Measurements from ENCODE around the gene FSTL1. TPM values are rescaled to one million over a fixed set of nuclear protein-coding genes. Genes with fewer than 3 reads are reported as not detected.

The FSTL1 gene
- total RNA-seq, 2 experiments from 2014 or later = 0.03 TPM; not detected in 1

GRCh38 chr3:120469882-120470301, 19.1 kb upstream of the FSTL1 start:
- peaks cover 0 to 9% of the 10 kb centered on the region in 2 experiments for H3K27me3 ChIP-seq (ENCODE audit: control insufficient read depth in 1 of 2, insufficient read depth in 2 of 2, low read length in 2 of 2)
- no peak overlapping the region for H3K27ac ChIP-seq (ENCODE audit: low read depth in 1 of 2, low read length in 2 of 2)
- no peaks in the 10 kb centered on the region for H3K4me1 Mint-ChIP-seq (ENCODE audit: low read depth)
- H3K27me3 Mint-ChIP-seq = peaks cover 28% of the 10 kb centered on the region
- no peak for ATAC-seq (ENCODE audit: poor library complexity)
- H3K4me1 ChIP-seq (ENCODE audit: insufficient read depth, low read length) = no peaks in the 10 kb centered on the region
- no peaks in the 10 kb centered on the region for H3K9me3 ChIP-seq (ENCODE audit: control insufficient read depth in 1 of 2, insufficient read depth in 1 of 2, low read length in 2 of 2)
- H3K4me3 Mint-ChIP-seq = no peak overlapping the region
- no peak overlapping the region for H3K27ac Mint-ChIP-seq
- ChIA-PET POLR2A (no interaction called here), CTCF (no interaction called here)
- TF ChIP-seq CTCF (IDR thresholded peaks at IDR 0.05) = no peak
- H3K4me3 ChIP-seq (ENCODE audit: low read length) = no peak overlapping the region
- DNase-seq = no peak
- H3K36me3 Mint-ChIP-seq (ENCODE audit: low read depth) = no peaks in the 10 kb centered on the region
- no peaks in the 10 kb centered on the region for H3K36me3 ChIP-seq (ENCODE audit: insufficient read depth, low read length)
- intact Hi-C loops (cut with DNase I, micrococcal nuclease) = no loop called here
- no peaks in the 10 kb centered on the region for H3K9me3 Mint-ChIP-seq

GRCh38 chr3:120469440-120469839, 18.6 kb upstream of the FSTL1 start:
- no peaks in the 10 kb centered on the region for H3K36me3 ChIP-seq (ENCODE audit: insufficient read depth, low read length)
- H3K4me1 ChIP-seq (ENCODE audit: insufficient read depth, low read length) = no peaks in the 10 kb centered on the region
- intact Hi-C loops (cut with DNase I, micrococcal nuclease) = no loop called here
- ChIA-PET POLR2A (no interaction called here), CTCF (no interaction called here)
- no peak overlapping the region for H3K4me3 ChIP-seq (ENCODE audit: low read length)
- ATAC-seq (ENCODE audit: poor library complexity) (no peak), DNase-seq (no peak)
- H3K27ac Mint-ChIP-seq = no peak overlapping the region
- no peak for TF ChIP-seq CTCF (IDR thresholded peaks at IDR 0.05)
- no peak overlapping the region for H3K4me3 Mint-ChIP-seq
- H3K4me1 Mint-ChIP-seq (ENCODE audit: low read depth) = no peaks in the 10 kb centered on the region
- H3K27ac ChIP-seq (ENCODE audit: low read depth in 1 of 2, low read length in 2 of 2) = no peak overlapping the region
- H3K9me3 Mint-ChIP-seq = no peaks in the 10 kb centered on the region
- H3K36me3 Mint-ChIP-seq (ENCODE audit: low read depth) = no peaks in the 10 kb centered on the region
- H3K9me3 ChIP-seq (ENCODE audit: control insufficient read depth in 1 of 2, insufficient read depth in 1 of 2, low read length in 2 of 2) = no peaks in the 10 kb centered on the region
- peaks cover 0 to 9% of the 10 kb centered on the region in 2 experiments for H3K27me3 ChIP-seq (ENCODE audit: control insufficient read depth in 1 of 2, insufficient read depth in 2 of 2, low read length in 2 of 2)
- peaks cover 23% of the 10 kb centered on the region for H3K27me3 Mint-ChIP-seq

GRCh38 chr3:120468635-120469295, 18.0 kb upstream of the FSTL1 start:
- H3K27ac ChIP-seq (ENCODE audit: low read depth in 1 of 2, low read length in 2 of 2) = no peak overlapping the region
- CTCF ChIA-PET = no interaction called here
- no peaks in the 10 kb centered on the region for H3K4me1 ChIP-seq (ENCODE audit: insufficient read depth, low read length)
- H3K4me3 ChIP-seq (ENCODE audit: low read length) = no peak overlapping the region
- no peak for DNase-seq
- H3K4me3 Mint-ChIP-seq = no peak overlapping the region
- no peaks in the 10 kb centered on the region for H3K36me3 Mint-ChIP-seq (ENCODE audit: low read depth)
- peaks cover 0 to 9% of the 10 kb centered on the region in 2 experiments for H3K27me3 ChIP-seq (ENCODE audit: control insufficient read depth in 1 of 2, insufficient read depth in 2 of 2, low read length in 2 of 2)
- H3K4me1 Mint-ChIP-seq (ENCODE audit: low read depth) = no peaks in the 10 kb centered on the region
- intact Hi-C loops (cut with DNase I, micrococcal nuclease) = no loop called here
- H3K36me3 ChIP-seq (ENCODE audit: insufficient read depth, low read length) = no peaks in the 10 kb centered on the region
- no peak for TF ChIP-seq CTCF (IDR thresholded peaks at IDR 0.05)
- no peak overlapping the region for H3K27ac Mint-ChIP-seq
- POLR2A ChIA-PET = no interaction called here
- peaks cover 19% of the 10 kb centered on the region for H3K27me3 Mint-ChIP-seq
- no peaks in the 10 kb centered on the region for H3K9me3 Mint-ChIP-seq
- H3K9me3 ChIP-seq (ENCODE audit: control insufficient read depth in 1 of 2, insufficient read depth in 1 of 2, low read length in 2 of 2) = no peaks in the 10 kb centered on the region
- ATAC-seq (ENCODE audit: poor library complexity) = no peak
